ENCODE results near the gene NSUN7. TPM values are rescaled to one million over a fixed set of nuclear protein-coding genes. Genes with fewer than 3 reads are reported as not detected.

The NSUN7 gene
- total RNA-seq, 1 experiment from 2014 or later: 1.1 TPM

- in situ Hi-C loops (cut with HindIII; ENCODE audit: low pct_unique_long_range_greater_than_20kb, low sequenced_read_pairs) (no loop called here), intact Hi-C loops (cut with micrococcal nuclease; ENCODE audit: unreplicated experiment) (no loop called here)
- Histone ChIP-seq H3K36me3 (ENCODE audit: control insufficient read depth, insufficient read depth, low read length) (no peaks in the 10 kb centered on the region), H3K4me1 (ENCODE audit: control insufficient read depth, insufficient read depth, low read length) (no peaks in the 10 kb centered on the region), H3K4me3 (ENCODE audit: low read depth in 2 of 2, low read length in 2 of 2) (no peak overlapping the region), H3K27ac (ENCODE audit: low read length) (no peak overlapping the region), H3K27me3 (ENCODE audit: control insufficient read depth, insufficient read depth, low read length) (no peaks in the 10 kb centered on the region), H3K9me3 (ENCODE audit: control insufficient read depth, insufficient read depth, low read depth, low read length) (no peaks in the 10 kb centered on the region)
- ChIA-PET CTCF (no interaction called here), POLR2A (no interaction called here)
- DNase-seq (ENCODE audit: low read depth, low spot score): no peak
- ATAC-seq: no peak
- TF ChIP-seq CTCF (IDR thresholded peaks at IDR 0.05) (no peak), REST (IDR thresholded peaks at IDR 0.05; ENCODE audit: insufficient read depth in 1 of 2, low read depth in 2 of 2, low read length in 1 of 2) (no peak), SIN3A (IDR thresholded peaks at IDR 0.05; ENCODE audit: borderline replicate concordance, insufficient read depth, low read depth, low read length) (no peak), TCF7L2 (IDR thresholded peaks at IDR 0.05; ENCODE audit: low read depth, low read length) (no peak), POLR2AphosphoS5 (IDR thresholded peaks at IDR 0.05; ENCODE audit: low read depth, low read length) (no peak)
- no TSS peak for BruUV-seq (replicated peaks)
Observed at GRCh38 chr4:40788331-40788730, 38.6 kb downstream of the NSUN7 start.

- CTCF ChIA-PET: no interaction called here
- no TSS peak for BruUV-seq (replicated peaks)
Observed at GRCh38 chr4:40789031-40789430, 39.3 kb downstream of the NSUN7 start.

More at GRCh38 chr4:40789031-40789430, 39.3 kb downstream of the NSUN7 start:
- no peak for ATAC-seq
- Histone ChIP-seq H3K4me1 (ENCODE audit: control insufficient read depth, insufficient read depth, low read length) (no peaks in the 10 kb centered on the region), H3K27me3 (ENCODE audit: control insufficient read depth, insufficient read depth, low read length) (no peaks in the 10 kb centered on the region), H3K4me3 (ENCODE audit: low read depth in 2 of 2, low read length in 2 of 2) (no peak overlapping the region), H3K36me3 (ENCODE audit: control insufficient read depth, insufficient read depth, low read length) (no peaks in the 10 kb centered on the region), H3K9me3 (ENCODE audit: control insufficient read depth, insufficient read depth, low read depth, low read length) (no peaks in the 10 kb centered on the region), H3K27ac (ENCODE audit: low read length) (no peak overlapping the region)
- no peak for DNase-seq (ENCODE audit: low read depth, low spot score)
- POLR2A ChIA-PET: no interaction called here
- intact Hi-C loops (cut with micrococcal nuclease; ENCODE audit: unreplicated experiment): no loop called here
- in situ Hi-C loops (cut with HindIII; ENCODE audit: low pct_unique_long_range_greater_than_20kb, low sequenced_read_pairs): no loop called here
- no peak for TF ChIP-seq CTCF (IDR thresholded peaks at IDR 0.05)

Measured in Panc1 (cell line).